GM19438 (cell line): ENCODE measurements around the gene MARF1.
"Not testable (repeated sequence)": the region's sequence is repeated elsewhere in the genome, so short reads cannot be mapped to it uniquely, and the experiment has no call there.

Source experiments
- ATAC-seq: cut with Tn5 transposase; IDR thresholded peaks from one replicate; pipeline ENCODE4 v1.9.1; 2021; ENCODE audit warnings: low read depth; ENCODE audit not compliant: unreplicated experiment

MARF1 gene

GRCh38 chr16:15652293-15653001, 9.5 kb upstream of the MARF1 start:
- no peak for ATAC-seq

GRCh38 chr16:15650698-15651171, 7.8 kb upstream of the MARF1 start:
- peak; percentile 32 for ATAC-seq

GRCh38 chr16:15650019-15650697, 7.2 kb upstream of the MARF1 start, which contains the start of gene NDE1:
Gene NDE1 (plus strand): TSS chr16:15650245. CDS start chr16:15664779, 14,534 bp downstream.
- peak; percentile 75 for ATAC-seq

- no peak for ATAC-seq
Measured at GRCh38 chr16:15649727-15650018, 6.7 kb upstream of the MARF1 start.

GRCh38 chr16:15649311-15649710, 6.4 kb upstream of the MARF1 start:
- ATAC-seq: not testable (repeated sequence)

- ATAC-seq: no peak
Measured at GRCh38 chr16:15648135-15648730, 5.3 kb upstream of the MARF1 start.

GRCh38 chr16:15647294-15648014, 4.5 kb upstream of the MARF1 start:
- no peak for ATAC-seq

- not testable (repeated sequence) for ATAC-seq
Measured at GRCh38 chr16:15646557-15647293, 3.8 kb upstream of the MARF1 start.

- not testable (repeated sequence) for ATAC-seq
Measured at GRCh38 chr16:15644962-15645465, 2.1 kb upstream of the MARF1 start.

GRCh38 chr16:15644267-15644961, 1.5 kb upstream of the MARF1 start:
- no peak for ATAC-seq

GRCh38 chr16:15643946-15644250, 944 bp upstream of the MARF1 start:
- ATAC-seq: no peak

GRCh38 chr16:15642557-15643047, 352 bp downstream of the MARF1 start:
- ATAC-seq: peak; percentile 53

GRCh38 chr16:15641753-15642556, 999 bp downstream of the MARF1 start:
- no peak for ATAC-seq

- ATAC-seq: no peak
Measured at GRCh38 chr16:15640966-15641365, 2.0 kb downstream of the MARF1 start.

GRCh38 chr16:15639061-15639568, 3.8 kb downstream of the MARF1 start:
- no peak for ATAC-seq

GRCh38 chr16:15636392-15636873, 6.5 kb downstream of the MARF1 start:
- no peak for ATAC-seq

- ATAC-seq: no peak
Measured at GRCh38 chr16:15635926-15636325, 7.0 kb downstream of the MARF1 start.

GRCh38 chr16:15631730-15632409, 11.1 kb downstream of the MARF1 start:
- no peak for ATAC-seq
